Endothelial cell of umbilical vein (primary cell): ENCODE measurements around the gene AMDHD2. TPM values are rescaled to one million over a fixed set of nuclear protein-coding genes. Genes with fewer than 3 reads are reported as not detected.

Experiments
- BruUV-seq: library from RNA; stranded (reverse); fragments of 400-500 nt; replicated peaks from 2 replicates; lab custom pipeline; 2021; lab: Mats Ljungman, UMichigan
- CTCF ChIA-PET: fragments of 300-600, 350-600 bp; sonication (Branson Sonifier 250); formaldehyde crosslinking; loops from one replicate; lab custom pipeline; 2021; ENCODE audit warnings: antibody characterized with exemption, inconsistent platforms; lab: Charles Lee
- POLR2A ChIA-PET: fragments of 300-600, 350-600 bp; sonication (Branson Sonifier 250); formaldehyde crosslinking; loops from one replicate; lab custom pipeline; 2021; ENCODE audit warnings: antibody characterized with exemption, inconsistent platforms; lab: Charles Lee
- DNase-seq: peaks from one replicate; pipeline ENCODE4 v3.0.0-alpha.2; 2011; ENCODE audit warnings: low read depth, low spot score
- FAIRE-seq: peaks from 2 replicates; lab custom pipeline; 2011; peaks lifted over from hg19 to GRCh38; lab: Jason Lieb, UNC
- H2AFZ ChIP-seq: 2 replicates; pipeline ENCODE4 v1.6.0; 2012; ENCODE audit warnings: low read depth, low read length, control low read depth, inconsistent platforms
- H3K27ac ChIP-seq: 2 replicates; pipeline ENCODE4 v1.5.1; 2011; ENCODE audit warnings: low read depth, mild to moderate bottlenecking, control low read depth, low read length, moderate library complexity; ENCODE audit not compliant: insufficient read depth
- H3K27me3 ChIP-seq, 2 experiments: 2 replicates each; pipeline versions ENCODE4 v1.6.0 to v1.6.1; 2011; ENCODE audit warnings: low read length in 2 of 2, mixed read lengths in 1 of 2; ENCODE audit not compliant: control insufficient read depth in 2 of 2, insufficient read depth in 2 of 2
- H3K36me3 ChIP-seq, 2 experiments: 2 replicates in 1 of 2; 3 replicates in 1 of 2; pipeline ENCODE4 v1.5.1; 2011; ENCODE audit warnings: low read length in 2 of 2, mild to moderate bottlenecking in 1 of 2, moderate library complexity in 1 of 2; ENCODE audit not compliant: control insufficient read depth in 2 of 2, insufficient read depth in 2 of 2; ENCODE audit errors: extremely low read depth in 1 of 2
- H3K4me1 ChIP-seq: 3 replicates; pipeline ENCODE4 v1.5.1; 2011; ENCODE audit warnings: mild to moderate bottlenecking, low read length; ENCODE audit not compliant: control insufficient read depth, insufficient read depth; ENCODE audit errors: extremely low read depth
- H3K4me2 ChIP-seq: 2 replicates; pipeline ENCODE4 v1.6.1; 2011; ENCODE audit warnings: low read length, control low read depth, mixed read lengths; ENCODE audit not compliant: insufficient read depth
- H3K4me3 ChIP-seq, 3 experiments: fragments of 200-600 bp in 1 of 3; sonication (generic), shearing (Covaris generic) in 1 of 3; replicated peaks in 1 of 3; 2 replicates each; pipeline ENCODE4 v1.5.1; 2011 to 2016; ENCODE audit warnings: control low read depth in 3 of 3, low read length in 3 of 3, mild to moderate bottlenecking in 2 of 3, inconsistent platforms in 1 of 3, low read depth in 1 of 3, moderate library complexity in 1 of 3; ENCODE audit not compliant: insufficient read depth in 1 of 3
- H3K79me2 ChIP-seq: 2 replicates; pipeline ENCODE4 v1.6.0; 2012; ENCODE audit warnings: low read length, inconsistent platforms; ENCODE audit not compliant: control insufficient read depth, insufficient read depth
- H3K9ac ChIP-seq: replicated peaks from 2 replicates; pipeline ENCODE3; 2011; ENCODE audit warnings: low read length, control low read depth; ENCODE audit not compliant: insufficient read depth; ENCODE audit errors: extremely low read depth
- H3K9me1 ChIP-seq: replicated peaks from 3 replicates; pipeline ENCODE4 v1.6.0; 2011; ENCODE audit warnings: mild to moderate bottlenecking, low read length; ENCODE audit not compliant: control insufficient read depth, insufficient read depth; ENCODE audit errors: extremely low read depth
- H3K9me3 ChIP-seq: replicated peaks from 2 replicates; pipeline ENCODE4 v1.5.1; 2012; ENCODE audit warnings: low read length, inconsistent platforms; ENCODE audit not compliant: control insufficient read depth, insufficient read depth
- H4K20me1 ChIP-seq: replicated peaks from 2 replicates; pipeline ENCODE3; 2011; ENCODE audit warnings: mild to moderate bottlenecking, low read length; ENCODE audit not compliant: control insufficient read depth, insufficient read depth; ENCODE audit errors: extremely low read depth
- EZH2 ChIP-seq: IDR thresholded peaks from 2 replicates; pipeline ENCODE4 v1.6.1; 2012; ENCODE audit warnings: borderline replicate concordance, low read depth, mild to moderate bottlenecking, moderate library complexity, low read length, inconsistent platforms; ENCODE audit not compliant: severe bottlenecking
- FOS ChIP-seq: IDR thresholded peaks from 2 replicates; pipeline ENCODE4 v1.6.1; 2011; ENCODE audit warnings: mild to moderate bottlenecking, low read length, moderate library complexity, borderline replicate concordance; ENCODE audit not compliant: insufficient read depth
- GATA2 ChIP-seq: IDR thresholded peaks from 2 replicates; pipeline ENCODE4 v1.7.0; 2011; ENCODE audit warnings: low read depth, mild to moderate bottlenecking, moderate library complexity, mixed read lengths, low read length; ENCODE audit not compliant: insufficient read length, insufficient read depth
- JUN ChIP-seq: IDR thresholded peaks from 2 replicates; pipeline ENCODE4 v1.6.1; 2011; ENCODE audit warnings: borderline replicate concordance, low read depth; ENCODE audit not compliant: insufficient read length, insufficient read depth
- MAX ChIP-seq: IDR thresholded peaks from 2 replicates; pipeline ENCODE4 v1.6.1; 2011; ENCODE audit not compliant: insufficient read depth, insufficient read length
- MYC ChIP-seq: IDR thresholded peaks from one replicate; pipeline ENCODE4 v1.6.1; 2011; ENCODE audit warnings: mild to moderate bottlenecking, low read depth, low read length
- POLR2A ChIP-seq: IDR thresholded peaks from 2 replicates; pipeline ENCODE4 v1.6.1; 2012; ENCODE audit warnings: low read depth, mild to moderate bottlenecking, control low read depth, low read length
- POLR2AphosphoS5 ChIP-seq: IDR thresholded peaks from 2 replicates; pipeline ENCODE4 v1.6.1; 2012; ENCODE audit warnings: low read depth, mild to moderate bottlenecking, control low read depth, low read length, moderate library complexity; ENCODE audit not compliant: insufficient read depth
- dilution Hi-C: fragments of 300-500 bp; cut with MboI; formaldehyde crosslinking; loops from one replicate; pipeline ENCODE4 v1.15.0; 2019; ENCODE audit warnings: low sequenced_read_pairs; ENCODE audit not compliant: extremely low pct_ligation_motif_present
- intact Hi-C: fragments of 100-400 bp; cut with micrococcal nuclease; formaldehyde crosslinking; loops from one replicate; pipeline ENCODE4 v1.10.0; 2022
- polyA plus RNA-seq, 4 experiments: library from polyadenylated mRNA; depleted of rRNA in 3 of 4; stranded (reverse) in 3 of 4; unstranded in 1 of 4; fragments of >200 nt; gene quantifications; 2 replicates each; pipeline versions ENCODE4 v1.2.1 to v1.2.3, GENCODE V29; 2011 to 2012; ENCODE audit warnings: missing spikeins in 1 of 4
- total RNA-seq: library from RNA; stranded (reverse); gene quantifications from 2 replicates; pipeline ENCODE4 v1.2.3, GENCODE V29; 2021
- TF ChIP-seq, protein P1 (sequence below), 2 donors: IDR thresholded peaks; 1 replicate in 1 of 2; 2 replicates in 1 of 2; pipeline ENCODE4 v1.5.1; 2011; ENCODE audit warnings: low read length in 2 of 2, mild to moderate bottlenecking in 2 of 2, moderate library complexity in 2 of 2, control low read depth in 1 of 2, inconsistent platforms in 1 of 2, low read depth in 1 of 2; ENCODE audit not compliant: insufficient read depth in 1 of 2; ENCODE audit errors: extremely low read depth in 1 of 2

The AMDHD2 gene
- total and polyA plus RNA-seq, 2 donors (not counting 3 experiments of a cell fraction or from before 2014, with no cell fraction given): 39.4 to 59.5 TPM

GRCh38 chr16:2514333-2515179, 5.6 kb upstream of the AMDHD2 start:
- Histone ChIP-seq H3K36me3 (peaks cover 0 to 2% of the 10 kb centered on the region in 2 experiments), H2AFZ (no peak overlapping the region), H4K20me1 (peaks cover 2% of the 10 kb centered on the region), H3K9me3 (no peaks in the 10 kb centered on the region), H3K79me2 (peaks cover 57% of the 10 kb centered on the region), H3K4me1 (peaks cover 26% of the 10 kb centered on the region), H3K9ac (peak overlapping the region; percentile 88), H3K27ac (peak overlapping the region; percentile 72), H3K4me2 (peak overlapping the region; percentile 89), H3K27me3 (no peaks in the 10 kb centered on the region), H3K4me3 (peak overlapping the region; percentile 52 to 91 (median 73)), H3K9me1 (no peaks in the 10 kb centered on the region)
- TF ChIP-seq JUN: no peak
- TF ChIP-seq POLR2A: no peak
- TF ChIP-seq, protein P1, sequence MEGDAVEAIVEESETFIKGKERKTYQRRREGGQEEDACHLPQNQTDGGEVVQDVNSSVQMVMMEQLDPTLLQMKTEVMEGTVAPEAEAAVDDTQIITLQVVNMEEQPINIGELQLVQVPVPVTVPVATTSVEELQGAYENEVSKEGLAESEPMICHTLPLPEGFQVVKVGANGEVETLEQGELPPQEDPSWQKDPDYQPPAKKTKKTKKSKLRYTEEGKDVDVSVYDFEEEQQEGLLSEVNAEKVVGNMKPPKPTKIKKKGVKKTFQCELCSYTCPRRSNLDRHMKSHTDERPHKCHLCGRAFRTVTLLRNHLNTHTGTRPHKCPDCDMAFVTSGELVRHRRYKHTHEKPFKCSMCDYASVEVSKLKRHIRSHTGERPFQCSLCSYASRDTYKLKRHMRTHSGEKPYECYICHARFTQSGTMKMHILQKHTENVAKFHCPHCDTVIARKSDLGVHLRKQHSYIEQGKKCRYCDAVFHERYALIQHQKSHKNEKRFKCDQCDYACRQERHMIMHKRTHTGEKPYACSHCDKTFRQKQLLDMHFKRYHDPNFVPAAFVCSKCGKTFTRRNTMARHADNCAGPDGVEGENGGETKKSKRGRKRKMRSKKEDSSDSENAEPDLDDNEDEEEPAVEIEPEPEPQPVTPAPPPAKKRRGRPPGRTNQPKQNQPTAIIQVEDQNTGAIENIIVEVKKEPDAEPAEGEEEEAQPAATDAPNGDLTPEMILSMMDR (IDR thresholded peaks at IDR 0.05; ENCODE audit: extremely low read depth in 1 of 2, insufficient read depth in 1 of 2, low read depth in 1 of 2, low read length in 2 of 2): no peak
- no peak for TF ChIP-seq POLR2AphosphoS5
- no peak for TF ChIP-seq GATA2
- TF ChIP-seq FOS: no peak
- TF ChIP-seq MYC: no peak
- no peak for TF ChIP-seq EZH2
- no peak for TF ChIP-seq MAX
- BruUV-seq: no TSS peak
- POLR2A ChIA-PET: interaction anchor here (1.3 kb wide), 1 partner anchor 9 kb away, joined by 3 read pairs; no protein-coding TSS in a partner anchor
- dilution Hi-C loops (no loop called here), intact Hi-C loops (no loop called here)
- CTCF ChIA-PET: no interaction called here
- FAIRE-seq (peak; percentile 48), DNase-seq (no peak)
